AG04450 (cell line): ENCODE measurements around the gene PLD2. TPM values are rescaled to one million over a fixed set of nuclear protein-coding genes. Genes with fewer than 3 reads are reported as not detected.
"Not testable (repeated sequence)": the region's sequence is repeated elsewhere in the genome, so short reads cannot be mapped to it uniquely, and the experiment has no call there.

ENCODE experiments used
- CTCF ChIA-PET: fragments of 300-600, 350-600 bp; formaldehyde crosslinking; extraction: SDS; loops from one replicate; lab custom pipeline; 2022; ENCODE audit warnings: antibody characterized with exemption, inconsistent platforms; lab: Charles Lee
- POLR2A ChIA-PET: fragments of 350-600 bp; formaldehyde crosslinking; extraction: SDS; loops from one replicate; lab custom pipeline; 2021; ENCODE audit warnings: antibody characterized with exemption, inconsistent platforms; lab: Yijun Ruan, JAX
- DNase-seq: peaks from one replicate; pipeline ENCODE4 v3.0.0-alpha.2; 2011; ENCODE audit warnings: low read depth, low spot score
- H3K27ac ChIP-seq: one replicate; pipeline ENCODE4 v1.5.1; 2012; ENCODE audit warnings: low read depth, low read length, control low read depth
- H3K27me3 ChIP-seq: one replicate; pipeline ENCODE4 v1.6.0; 2012; ENCODE audit warnings: low read length; ENCODE audit not compliant: control insufficient read depth, insufficient read depth
- H3K4me3 ChIP-seq: 2 replicates; pipeline ENCODE4 v1.5.1; 2011; ENCODE audit warnings: mild to moderate bottlenecking, low read depth, low read length, control low read depth
- H3K9me3 ChIP-seq: 2 replicates; pipeline ENCODE4 v1.5.1; 2012; ENCODE audit warnings: low read length; ENCODE audit not compliant: control insufficient read depth, insufficient read depth
- polyA plus RNA-seq: library from polyadenylated mRNA; depleted of rRNA; stranded (reverse); fragments of >200 nt; gene quantifications from 2 replicates; pipeline ENCODE4 v1.2.3, GENCODE V29; 2011; rRNA removed
- TF ChIP-seq, protein P1 (sequence below): IDR thresholded peaks from 2 replicates; pipeline ENCODE4 v1.5.1; 2011; ENCODE audit warnings: low read depth, low read length, control low read depth, inconsistent platforms

Gene PLD2
- polyA plus RNA-seq, 1 experiment = 18.9 TPM

DNA sequence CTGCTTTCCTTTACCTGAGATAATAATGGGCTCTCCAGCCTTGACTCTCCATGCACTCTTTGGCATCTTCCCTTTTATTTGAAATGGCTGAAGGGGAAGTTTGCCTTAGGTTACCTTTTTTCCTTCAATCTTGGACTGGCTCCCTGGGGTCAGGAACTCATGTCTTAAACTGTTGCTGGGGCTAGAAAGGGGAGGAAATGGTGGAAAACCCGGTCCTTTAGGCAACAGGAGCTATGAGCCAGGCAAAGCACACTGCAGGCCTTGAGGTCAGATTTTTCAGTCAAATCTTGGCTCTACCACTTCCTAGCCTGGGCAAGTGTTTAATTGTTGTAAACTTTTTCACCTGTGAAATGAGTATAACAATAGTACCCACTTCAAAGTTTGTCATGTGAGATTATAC lies 56.4 kb downstream of the PLD2 start:
- Histone ChIP-seq H3K4me3 (no peak overlapping the region), H3K9me3 (no peaks in the 10 kb centered on the region), H3K27me3 (no peaks in the 10 kb centered on the region), H3K27ac (no peak overlapping the region)
- ChIA-PET CTCF (no interaction called here), POLR2A (no interaction called here)
- TF ChIP-seq, protein P1, sequence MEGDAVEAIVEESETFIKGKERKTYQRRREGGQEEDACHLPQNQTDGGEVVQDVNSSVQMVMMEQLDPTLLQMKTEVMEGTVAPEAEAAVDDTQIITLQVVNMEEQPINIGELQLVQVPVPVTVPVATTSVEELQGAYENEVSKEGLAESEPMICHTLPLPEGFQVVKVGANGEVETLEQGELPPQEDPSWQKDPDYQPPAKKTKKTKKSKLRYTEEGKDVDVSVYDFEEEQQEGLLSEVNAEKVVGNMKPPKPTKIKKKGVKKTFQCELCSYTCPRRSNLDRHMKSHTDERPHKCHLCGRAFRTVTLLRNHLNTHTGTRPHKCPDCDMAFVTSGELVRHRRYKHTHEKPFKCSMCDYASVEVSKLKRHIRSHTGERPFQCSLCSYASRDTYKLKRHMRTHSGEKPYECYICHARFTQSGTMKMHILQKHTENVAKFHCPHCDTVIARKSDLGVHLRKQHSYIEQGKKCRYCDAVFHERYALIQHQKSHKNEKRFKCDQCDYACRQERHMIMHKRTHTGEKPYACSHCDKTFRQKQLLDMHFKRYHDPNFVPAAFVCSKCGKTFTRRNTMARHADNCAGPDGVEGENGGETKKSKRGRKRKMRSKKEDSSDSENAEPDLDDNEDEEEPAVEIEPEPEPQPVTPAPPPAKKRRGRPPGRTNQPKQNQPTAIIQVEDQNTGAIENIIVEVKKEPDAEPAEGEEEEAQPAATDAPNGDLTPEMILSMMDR = no peak
- DNase-seq = no peak

DNA sequence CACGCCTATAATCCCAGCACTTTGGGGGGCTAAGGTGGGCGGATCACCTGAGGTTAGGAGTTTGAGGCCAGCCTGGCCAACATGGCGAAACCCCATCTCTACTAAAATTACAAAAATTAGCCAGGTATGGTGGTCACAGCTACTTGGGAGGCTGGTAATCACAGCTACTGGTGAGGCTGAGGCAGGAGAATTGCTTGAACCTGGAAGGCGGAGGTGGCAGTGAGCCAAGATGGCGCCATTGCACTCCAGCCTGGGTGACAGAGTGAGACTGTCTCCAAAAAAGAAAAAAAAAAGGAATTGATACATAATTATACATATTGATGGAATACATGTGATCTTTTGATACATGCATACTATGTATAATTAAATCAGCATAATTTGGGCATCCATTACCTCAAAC lies 60.6 kb downstream of the PLD2 start:
- DNase-seq, H3K4me3 ChIP-seq, H3K9me3 ChIP-seq, H3K27me3 ChIP-seq, H3K27ac ChIP-seq: not testable (repeated sequence)
- ChIA-PET CTCF (interaction anchor here (0.6 to 1.3 kb wide), 2 partner anchors 77 to 126 kb away, joined by 5 to 6 read pairs; no protein-coding TSS in a partner anchor), POLR2A (interaction anchor here (0.6 kb wide), 1 partner anchor 10 kb away, joined by 3 read pairs; no protein-coding TSS in a partner anchor)

DNA sequence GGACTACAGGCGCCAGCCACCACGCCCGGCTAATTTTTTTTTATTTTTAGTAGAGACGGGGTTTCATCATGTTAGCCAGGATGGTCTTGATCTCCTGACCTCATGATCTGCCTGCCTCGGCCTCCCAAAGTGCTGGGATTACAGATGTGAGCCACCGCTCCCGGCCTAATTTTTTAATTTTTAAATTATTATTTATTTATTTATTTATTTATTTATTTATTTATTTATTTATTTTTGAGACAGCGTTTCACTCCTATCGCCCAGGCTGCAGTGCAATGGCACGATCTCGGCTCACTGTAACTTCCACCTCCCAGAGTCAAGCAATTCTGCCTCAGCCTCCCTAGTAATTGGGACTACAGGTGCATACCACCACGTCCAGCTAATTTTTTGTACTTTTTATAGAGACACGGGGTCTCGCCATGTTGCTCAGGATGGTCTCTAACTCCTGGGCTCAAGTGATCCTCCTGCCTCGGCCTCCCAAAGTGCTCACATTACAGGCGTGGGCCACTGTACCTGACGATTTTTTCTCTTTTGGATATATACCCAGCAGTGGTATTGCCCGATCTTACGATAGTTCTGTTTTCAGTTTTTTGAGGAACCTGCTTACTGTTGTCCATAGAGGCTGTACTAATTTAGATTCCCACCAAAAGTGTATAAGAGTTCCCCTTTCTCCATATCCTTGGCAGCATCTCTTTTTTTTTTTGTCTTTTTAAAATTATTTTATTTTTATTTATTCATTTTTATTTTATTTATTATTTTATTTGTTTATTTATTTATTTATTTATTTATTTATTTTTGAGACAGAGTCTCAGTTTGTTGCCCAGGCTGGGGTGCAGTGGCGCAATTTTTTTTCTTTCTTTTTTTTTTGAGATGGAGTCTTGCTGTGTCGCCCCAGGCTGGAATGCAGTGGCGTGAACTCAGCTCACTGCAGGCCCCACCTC lies 62.4 kb downstream of the PLD2 start:
- CTCF ChIA-PET = interaction anchor here (0.7 kb wide), 1 partner anchor 10 kb away, joined by 4 read pairs; no protein-coding TSS in a partner anchor

DNA sequence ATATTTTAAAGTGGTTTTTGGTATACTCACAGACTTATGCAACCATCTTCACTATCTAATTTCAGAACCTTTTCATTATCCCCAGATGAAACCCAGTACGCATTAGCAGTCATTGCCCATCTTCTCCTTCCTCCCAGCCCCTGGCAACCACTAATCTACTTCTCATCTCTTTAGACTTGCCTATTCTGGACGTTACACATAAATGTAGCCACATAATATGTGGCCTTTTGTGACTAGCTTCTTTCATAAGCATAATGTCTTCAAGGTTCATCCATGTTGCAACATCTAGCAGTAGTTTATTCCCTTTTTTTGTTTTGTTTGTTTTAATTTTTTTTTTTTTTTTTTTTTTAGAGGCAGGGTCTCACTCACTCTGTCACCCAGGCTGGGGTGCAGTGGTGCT lies 63.9 kb downstream of the PLD2 start:
- Histone ChIP-seq H3K4me3 (no peak overlapping the region), H3K27me3 (no peaks in the 10 kb centered on the region), H3K9me3 (no peaks in the 10 kb centered on the region), H3K27ac (no peak overlapping the region)
- no peak for DNase-seq
- TF ChIP-seq, protein P1 = no peak
- POLR2A ChIA-PET = no interaction called here
- CTCF ChIA-PET = interaction anchor here (0.6 to 0.8 kb wide), 2 partner anchors 13 to 80 kb away, joined by 4 to 10 read pairs; no protein-coding TSS in a partner anchor

More for the DNA sequence above, 62.4 kb downstream of the PLD2 start:
- not testable (repeated sequence) for H3K27me3 ChIP-seq, H3K9me3 ChIP-seq, DNase-seq, H3K27ac ChIP-seq, H3K4me3 ChIP-seq
- POLR2A ChIA-PET = interaction anchor here (0.7 kb wide), 1 partner anchor 387 kb away, joined by 8 read pairs; no protein-coding TSS in a partner anchor

DNA sequence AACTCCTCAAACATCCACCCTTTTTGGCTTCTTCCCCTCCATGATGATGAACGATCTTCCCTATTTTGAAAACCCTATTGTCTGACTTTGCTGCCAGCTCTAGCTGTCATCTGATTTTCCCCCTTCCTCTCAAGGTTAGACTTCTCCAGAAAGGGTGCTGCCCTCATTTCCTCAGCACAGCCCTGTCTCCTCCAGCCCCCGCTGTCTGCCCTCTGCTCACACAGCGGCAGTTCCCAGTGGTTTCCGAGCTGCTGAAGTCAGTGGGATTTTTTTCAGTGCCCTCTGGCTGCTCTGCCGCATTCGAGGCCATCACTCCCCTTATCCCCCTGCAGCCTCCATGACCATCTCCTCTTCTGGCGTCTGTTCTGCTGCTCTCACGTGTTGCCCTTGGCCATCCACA lies 65.8 kb downstream of the PLD2 start:
- ChIA-PET POLR2A (no interaction called here), CTCF (no interaction called here)
- Histone ChIP-seq H3K27ac (no peak overlapping the region), H3K4me3 (no peak overlapping the region), H3K9me3 (no peaks in the 10 kb centered on the region), H3K27me3 (no peaks in the 10 kb centered on the region)
- no peak for DNase-seq
- TF ChIP-seq, protein P1 = no peak

Other genes starting within 250 kb of the PLD2 start
- gene GGT6, start 246.6 kb upstream of the PLD2 start, polyA plus RNA-seq = not detected in 2 replicates
- gene SMTNL2, start 222.6 kb upstream of the PLD2 start, polyA plus RNA-seq = 0.04 TPM in 1 of 2 replicates, not detected in the other
- gene ALOX15, start 165.5 kb upstream of the PLD2 start, polyA plus RNA-seq = not detected in 2 replicates
- 10.5 and 14.4 TPM in 2 replicates for gene PELP1, start 103.0 kb upstream of the PLD2 start, polyA plus RNA-seq
- gene ARRB2, start 96.5 kb upstream of the PLD2 start, polyA plus RNA-seq = 8.8 and 9.4 TPM in 2 replicates
- gene MED11, start 75.7 kb upstream of the PLD2 start, polyA plus RNA-seq = 21.0 and 23.2 TPM in 2 replicates
- 0.14 and 0.17 TPM in 2 replicates for gene ZMYND15, start 67.3 kb upstream of the PLD2 start, polyA plus RNA-seq
- 2.3 and 2.4 TPM in 2 replicates for gene CXCL16, start 67.2 kb upstream of the PLD2 start, polyA plus RNA-seq
- not detected in 2 replicates for gene TM4SF5, start 35.3 kb upstream of the PLD2 start, polyA plus RNA-seq
- 0.17 TPM in 1 of 2 replicates, not detected in the other for gene VMO1, start 20.8 kb upstream of the PLD2 start, polyA plus RNA-seq
- gene GLTPD2, start 18.2 kb upstream of the PLD2 start, polyA plus RNA-seq = not detected in 2 replicates
- 222 and 245 TPM in 2 replicates for gene PSMB6, start 11.0 kb upstream of the PLD2 start, polyA plus RNA-seq
- 29.4 and 30.7 TPM in 2 replicates for gene MINK1, start 26.2 kb downstream of the PLD2 start, polyA plus RNA-seq
- 1.0 TPM in 2 replicates for gene C17orf107, start 92.4 kb downstream of the PLD2 start, polyA plus RNA-seq
- gene CHRNE, start 95.9 kb downstream of the PLD2 start, polyA plus RNA-seq = 0.07 and 0.19 TPM in 2 replicates
- not detected in 2 replicates for gene GP1BA, start 125.1 kb downstream of the PLD2 start, polyA plus RNA-seq
- 44.7 and 50.0 TPM in 2 replicates for gene SLC25A11, start 132.9 kb downstream of the PLD2 start, polyA plus RNA-seq
- 63.1 and 64.3 TPM in 2 replicates for gene RNF167, start 133.1 kb downstream of the PLD2 start, polyA plus RNA-seq
- 1,141 and 1,329 TPM in 2 replicates for gene PFN1, start 141.4 kb downstream of the PLD2 start, polyA plus RNA-seq
- gene ENO3, start 144.0 kb downstream of the PLD2 start, polyA plus RNA-seq = 2.3 and 3.2 TPM in 2 replicates
- 71.0 and 71.1 TPM in 2 replicates for gene SPAG7, start 160.7 kb downstream of the PLD2 start, polyA plus RNA-seq
- gene CAMTA2, start 180.5 kb downstream of the PLD2 start, polyA plus RNA-seq = 18.0 and 20.0 TPM in 2 replicates
- 0.29 and 0.56 TPM in 2 replicates for gene INCA1, start 190.4 kb downstream of the PLD2 start, polyA plus RNA-seq
- gene KIF1C, start 190.8 kb downstream of the PLD2 start, polyA plus RNA-seq = 46.9 and 49.8 TPM in 2 replicates
- gene SLC52A1, start 228.3 kb downstream of the PLD2 start, polyA plus RNA-seq = not detected in 2 replicates